ENCODE measurements around the gene CD28. TPM values are rescaled to one million over a fixed set of nuclear protein-coding genes. Genes with fewer than 3 reads are reported as not detected.

The CD28 gene
- total and polyA plus RNA-seq, 10 of the 15 experiments (the other 5 are each of a cell fraction or from before 2014, with no cell fraction given) = 0.03 to 0.23 (median 0.04) TPM; not detected in 7

DNA sequence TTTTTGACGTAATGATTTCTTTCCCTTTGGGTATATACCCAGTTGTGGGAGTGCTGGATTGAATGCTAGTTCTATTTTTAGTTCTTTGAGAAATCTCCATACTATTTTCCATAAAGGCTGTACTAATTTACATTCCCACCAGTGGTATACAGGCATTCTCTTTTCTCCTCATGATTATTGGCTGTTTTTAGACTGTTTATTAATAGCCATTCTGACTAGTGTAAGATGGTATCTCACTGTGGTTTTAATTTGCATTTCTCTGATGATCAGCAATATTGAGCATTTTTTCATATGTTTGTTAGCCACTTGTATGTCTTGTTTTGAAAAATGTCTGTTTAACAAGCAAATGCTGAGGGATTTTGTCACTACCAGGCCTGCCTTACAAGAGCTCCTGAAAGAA is 9.2 kb upstream of the CD28 start:
- WGBS (ENCODE audit: insufficient coverage, insufficient replicate concordance, low lambda C conversion rate, missing lambda C conversion rate) = 100% methylated on average over 1 of the region's 1 CpG
- Histone ChIP-seq H4K20me1 (ENCODE audit: control insufficient read depth, insufficient read depth) (no peaks in the 10 kb centered on the region), H3K9ac (ENCODE audit: control insufficient read depth, insufficient read depth, low read length) (no peak overlapping the region), H3K36me3 (ENCODE audit: control insufficient read depth in 2 of 2, insufficient read depth in 2 of 2, low read length in 1 of 2) (no peaks in the 10 kb centered on the region), H3K27me3 (replicated peaks in 1 of 2; ENCODE audit: control insufficient read depth in 2 of 2, insufficient read depth in 2 of 2, low read length in 1 of 2) (no peaks in the 10 kb centered on the region), H3K4me3 (no peak overlapping the region), H3K27ac (ENCODE audit: control insufficient read depth, insufficient read depth) (no peak overlapping the region), H2AFZ (ENCODE audit: control insufficient read depth, low read depth, low read length) (no peak overlapping the region), H3K9me3 (replicated peaks; ENCODE audit: control insufficient read depth, insufficient read depth, low read length) (no peaks in the 10 kb centered on the region), H3K4me2 (ENCODE audit: control insufficient read depth, insufficient read depth) (no peak overlapping the region), H3K4me1 (ENCODE audit: control insufficient read depth, insufficient read depth, low read length) (no peaks in the 10 kb centered on the region; the same call in 1 of the 2 replicates), H3K79me2 (ENCODE audit: control insufficient read depth, insufficient read depth, low read length) (no peaks in the 10 kb centered on the region)
- no TSS peak for BruUV-seq (replicated peaks)
- SMC1A ChIA-PET (ENCODE audit: uncharacterized antibody, unreplicated experiment) = no interaction called here
- FAIRE-seq = no peak
- POLR2A ChIA-PET = no interaction called here
- DNase-seq (ENCODE audit: low read depth, low spot score) = no peak
- ATAC-seq = no peak; the same call in 2 of the 3 replicates
- TF ChIP-seq, protein P1, sequence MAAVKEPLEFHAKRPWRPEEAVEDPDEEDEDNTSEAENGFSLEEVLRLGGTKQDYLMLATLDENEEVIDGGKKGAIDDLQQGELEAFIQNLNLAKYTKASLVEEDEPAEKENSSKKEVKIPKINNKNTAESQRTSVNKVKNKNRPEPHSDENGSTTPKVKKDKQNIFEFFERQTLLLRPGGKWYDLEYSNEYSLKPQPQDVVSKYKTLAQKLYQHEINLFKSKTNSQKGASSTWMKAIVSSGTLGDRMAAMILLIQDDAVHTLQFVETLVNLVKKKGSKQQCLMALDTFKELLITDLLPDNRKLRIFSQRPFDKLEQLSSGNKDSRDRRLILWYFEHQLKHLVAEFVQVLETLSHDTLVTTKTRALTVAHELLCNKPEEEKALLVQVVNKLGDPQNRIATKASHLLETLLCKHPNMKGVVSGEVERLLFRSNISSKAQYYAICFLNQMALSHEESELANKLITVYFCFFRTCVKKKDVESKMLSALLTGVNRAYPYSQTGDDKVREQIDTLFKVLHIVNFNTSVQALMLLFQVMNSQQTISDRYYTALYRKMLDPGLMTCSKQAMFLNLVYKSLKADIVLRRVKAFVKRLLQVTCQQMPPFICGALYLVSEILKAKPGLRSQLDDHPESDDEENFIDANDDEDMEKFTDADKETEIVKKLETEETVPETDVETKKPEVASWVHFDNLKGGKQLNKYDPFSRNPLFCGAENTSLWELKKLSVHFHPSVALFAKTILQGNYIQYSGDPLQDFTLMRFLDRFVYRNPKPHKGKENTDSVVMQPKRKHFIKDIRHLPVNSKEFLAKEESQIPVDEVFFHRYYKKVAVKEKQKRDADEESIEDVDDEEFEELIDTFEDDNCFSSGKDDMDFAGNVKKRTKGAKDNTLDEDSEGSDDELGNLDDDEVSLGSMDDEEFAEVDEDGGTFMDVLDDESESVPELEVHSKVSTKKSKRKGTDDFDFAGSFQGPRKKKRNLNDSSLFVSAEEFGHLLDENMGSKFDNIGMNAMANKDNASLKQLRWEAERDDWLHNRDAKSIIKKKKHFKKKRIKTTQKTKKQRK (IDR thresholded peaks at IDR 0.05; ENCODE audit: low read depth, low read length) = no peak
- TF ChIP-seq ZZZ3 (IDR thresholded peaks at IDR 0.05; ENCODE audit: control insufficient read depth, insufficient read length, low read depth) (no peak), WRNIP1 (IDR thresholded peaks at IDR 0.05; ENCODE audit: borderline replicate concordance, low read depth, low read length) (no peak), CEBPB (IDR thresholded peaks at IDR 0.05; ENCODE audit: borderline replicate concordance in 1 of 2, low read depth in 2 of 2, low read length in 2 of 2) (no peak), JUND (IDR thresholded peaks at IDR 0.05; ENCODE audit: low read depth, low read length) (no peak), BACH1 (IDR thresholded peaks at IDR 0.05; ENCODE audit: borderline replicate concordance) (no peak), RB1 (IDR thresholded peaks at IDR 0.05; ENCODE audit: borderline replicate concordance) (no peak), TARDBP (IDR thresholded peaks at IDR 0.05; ENCODE audit: borderline replicate concordance) (no peak), SIX5 (IDR thresholded peaks at IDR 0.05; ENCODE audit: low read depth, low read length, severe bottlenecking) (no peak), TAF1 (IDR thresholded peaks at IDR 0.05; ENCODE audit: borderline replicate concordance, low read depth, low read length) (no peak), HCFC1 (IDR thresholded peaks at IDR 0.05; ENCODE audit: low read length) (no peak), DPF2 (IDR thresholded peaks at IDR 0.05) (no peak), ZBED1 (IDR thresholded peaks at IDR 0.05; ENCODE audit: borderline replicate concordance) (no peak)
- TF ChIP-seq, protein P2, sequence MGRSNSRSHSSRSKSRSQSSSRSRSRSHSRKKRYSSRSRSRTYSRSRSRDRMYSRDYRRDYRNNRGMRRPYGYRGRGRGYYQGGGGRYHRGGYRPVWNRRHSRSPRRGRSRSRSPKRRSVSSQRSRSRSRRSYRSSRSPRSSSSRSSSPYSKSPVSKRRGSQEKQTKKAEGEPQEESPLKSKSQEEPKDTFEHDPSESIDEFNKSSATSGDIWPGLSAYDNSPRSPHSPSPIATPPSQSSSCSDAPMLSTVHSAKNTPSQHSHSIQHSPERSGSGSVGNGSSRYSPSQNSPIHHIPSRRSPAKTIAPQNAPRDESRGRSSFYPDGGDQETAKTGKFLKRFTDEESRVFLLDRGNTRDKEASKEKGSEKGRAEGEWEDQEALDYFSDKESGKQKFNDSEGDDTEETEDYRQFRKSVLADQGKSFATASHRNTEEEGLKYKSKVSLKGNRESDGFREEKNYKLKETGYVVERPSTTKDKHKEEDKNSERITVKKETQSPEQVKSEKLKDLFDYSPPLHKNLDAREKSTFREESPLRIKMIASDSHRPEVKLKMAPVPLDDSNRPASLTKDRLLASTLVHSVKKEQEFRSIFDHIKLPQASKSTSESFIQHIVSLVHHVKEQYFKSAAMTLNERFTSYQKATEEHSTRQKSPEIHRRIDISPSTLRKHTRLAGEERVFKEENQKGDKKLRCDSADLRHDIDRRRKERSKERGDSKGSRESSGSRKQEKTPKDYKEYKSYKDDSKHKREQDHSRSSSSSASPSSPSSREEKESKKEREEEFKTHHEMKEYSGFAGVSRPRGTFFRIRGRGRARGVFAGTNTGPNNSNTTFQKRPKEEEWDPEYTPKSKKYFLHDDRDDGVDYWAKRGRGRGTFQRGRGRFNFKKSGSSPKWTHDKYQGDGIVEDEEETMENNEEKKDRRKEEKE (IDR thresholded peaks at IDR 0.05) = no peak
- TF ChIP-seq, protein P3, sequence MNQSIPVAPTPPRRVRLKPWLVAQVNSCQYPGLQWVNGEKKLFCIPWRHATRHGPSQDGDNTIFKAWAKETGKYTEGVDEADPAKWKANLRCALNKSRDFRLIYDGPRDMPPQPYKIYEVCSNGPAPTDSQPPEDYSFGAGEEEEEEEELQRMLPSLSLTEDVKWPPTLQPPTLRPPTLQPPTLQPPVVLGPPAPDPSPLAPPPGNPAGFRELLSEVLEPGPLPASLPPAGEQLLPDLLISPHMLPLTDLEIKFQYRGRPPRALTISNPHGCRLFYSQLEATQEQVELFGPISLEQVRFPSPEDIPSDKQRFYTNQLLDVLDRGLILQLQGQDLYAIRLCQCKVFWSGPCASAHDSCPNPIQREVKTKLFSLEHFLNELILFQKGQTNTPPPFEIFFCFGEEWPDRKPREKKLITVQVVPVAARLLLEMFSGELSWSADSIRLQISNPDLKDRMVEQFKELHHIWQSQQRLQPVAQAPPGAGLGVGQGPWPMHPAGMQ (IDR thresholded peaks at IDR 0.05; ENCODE audit: borderline replicate concordance) = no peak
- intact Hi-C loops (cut with micrococcal nuclease; ENCODE audit: unreplicated experiment) = no loop called here
- CTCF ChIA-PET = no interaction called here
- RAD21 ChIA-PET (ENCODE audit: unreplicated experiment) = no interaction called here
- in situ Hi-C loops (cut with MboI) = no loop called here

Data from GM12878 (cell line).